ENCODE results near the gene DDTL.
"Not testable (repeated sequence)": the region's sequence is repeated elsewhere in the genome, so short reads cannot be mapped to it uniquely, and the experiment has no call there.

The DDTL gene

DNA sequence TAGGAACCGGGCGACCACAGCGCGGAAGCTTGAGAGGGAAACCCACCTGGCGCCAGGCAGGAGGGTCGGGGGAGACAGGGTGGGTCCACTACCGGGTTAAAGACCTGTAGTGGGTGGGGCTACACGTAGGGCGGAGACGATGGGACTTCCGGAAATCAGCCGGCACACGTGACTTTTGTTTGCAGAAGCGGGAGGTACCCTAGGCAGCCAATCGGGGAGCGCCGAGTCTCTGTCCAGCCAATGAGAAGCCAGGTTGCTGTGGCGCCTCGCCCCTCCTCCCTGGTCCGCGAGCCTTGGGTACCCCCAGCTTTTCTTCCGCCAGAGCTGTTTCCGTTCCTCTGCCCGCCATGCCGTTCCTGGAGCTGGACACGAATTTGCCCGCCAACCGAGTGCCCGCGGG lies at the start of gene DDTL:
TSS of gene DDTL (plus strand) at position 321 of the 400 bp plus-strand sequence. CDS start at position 348, 27 bp downstream.
- not testable (repeated sequence) for DNase-seq (ENCODE audit: low read depth)

- not testable (repeated sequence) for DNase-seq (ENCODE audit: low read depth)
Measured at GRCh38 chr22:23920267-23920611, 46.4 kb upstream of the DDTL start.

DNA sequence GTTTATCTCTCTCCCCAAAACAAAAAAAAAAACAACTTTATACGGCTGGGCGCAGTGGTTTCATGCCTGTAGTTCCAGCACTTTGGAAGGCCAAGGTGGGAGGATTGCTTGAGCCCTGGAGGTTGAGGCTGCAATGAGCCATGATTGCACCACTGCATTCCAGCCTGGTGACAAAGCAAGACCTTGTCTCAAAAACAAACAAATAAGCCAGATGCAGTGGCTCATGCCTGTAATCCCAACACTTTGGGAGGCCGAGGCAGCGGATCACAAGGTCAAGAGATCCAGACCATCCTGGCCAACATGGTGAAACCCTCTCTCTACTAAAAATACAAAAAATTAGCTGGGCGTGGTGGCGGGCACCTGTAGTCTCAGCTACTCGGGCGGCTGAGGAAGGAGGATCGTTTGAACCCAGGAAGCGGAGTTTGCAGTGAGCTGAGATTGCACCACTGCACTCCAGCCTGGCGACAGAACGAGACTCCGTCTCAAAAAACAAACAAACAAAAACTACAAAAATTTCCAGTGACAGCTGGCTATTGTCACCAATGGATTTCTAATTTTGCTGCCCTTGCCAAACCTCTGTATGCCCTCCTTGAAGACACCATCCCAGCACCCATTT lies 45.0 kb upstream of the DDTL start:
- DNase-seq (ENCODE audit: low read depth) = peak; percentile 77

- no peak for DNase-seq (ENCODE audit: low read depth)
Measured at GRCh38 chr22:23922921-23923320, 43.8 kb upstream of the DDTL start.

- no peak for DNase-seq (ENCODE audit: low read depth)
Measured at GRCh38 chr22:23925020-23925606, 41.6 kb upstream of the DDTL start.

DNA sequence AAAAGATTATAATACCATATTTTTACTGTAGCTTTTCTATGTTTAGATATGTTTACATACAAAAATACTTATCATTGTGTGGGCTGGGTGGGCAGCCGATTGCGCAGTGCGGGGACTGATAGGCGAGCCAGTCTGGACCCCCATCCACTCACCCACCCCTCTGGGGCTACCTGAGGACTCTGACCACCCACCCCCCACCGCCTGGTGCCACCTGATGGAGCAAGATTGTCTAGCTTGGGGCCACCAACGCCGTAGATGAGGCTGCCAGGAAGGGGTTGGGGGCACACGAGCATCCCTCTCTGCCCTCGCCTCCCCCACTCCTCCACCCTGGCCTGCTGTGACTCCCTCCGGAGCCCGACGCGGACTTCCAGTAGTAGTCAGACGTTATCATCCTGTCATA lies 40.1 kb upstream of the DDTL start:
- no peak for DNase-seq (ENCODE audit: low read depth)

DNA sequence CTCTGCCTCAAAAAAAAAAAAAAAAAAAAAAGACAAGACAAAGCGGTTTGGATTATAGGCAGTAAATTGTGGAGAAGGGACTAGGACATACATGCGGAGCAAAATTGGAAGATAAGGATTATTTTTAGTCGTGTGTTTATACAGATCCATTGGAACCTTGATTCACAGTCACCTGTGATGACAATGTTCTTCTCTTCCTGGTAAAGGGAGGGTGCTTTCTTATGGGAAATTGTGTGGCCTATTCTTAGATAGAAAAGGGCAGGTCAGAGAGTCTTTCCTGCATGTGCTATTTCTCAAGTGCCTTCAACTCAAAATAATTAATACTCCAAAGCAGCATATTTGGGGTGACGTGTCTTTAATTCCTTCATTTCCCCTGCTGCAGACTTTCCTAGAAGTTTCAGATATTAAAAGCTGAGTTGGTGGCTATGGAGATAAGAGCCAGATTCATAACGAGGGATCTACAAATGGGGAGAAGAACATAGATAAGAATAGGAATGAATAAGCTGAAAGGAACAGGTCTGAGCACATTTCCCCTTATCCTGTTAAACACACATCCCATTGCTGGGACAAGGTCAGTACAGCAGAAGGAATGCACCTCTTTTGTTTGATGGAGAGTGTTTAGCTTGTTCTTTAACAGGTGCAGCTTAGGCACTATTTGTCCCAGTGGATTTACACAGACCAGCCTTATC lies 28.2 kb upstream of the DDTL start:
- DNase-seq (ENCODE audit: low read depth) = no peak

DNA sequence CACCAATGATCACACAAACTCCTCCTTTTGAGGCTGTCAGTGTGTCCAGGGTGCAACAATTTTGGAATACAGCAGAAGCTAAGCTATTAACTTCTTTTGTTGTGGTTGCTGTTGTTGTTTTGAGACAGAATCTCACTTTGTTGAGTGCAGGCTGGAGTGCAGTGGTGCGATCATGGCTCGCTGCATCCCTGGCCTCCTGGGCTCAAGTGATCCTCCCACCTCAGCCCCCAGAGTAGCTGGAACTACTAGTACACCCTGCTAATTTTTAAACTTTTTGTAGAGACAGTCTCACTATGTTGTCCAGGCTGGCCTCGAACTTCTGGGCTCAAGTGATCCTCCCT lies 27.7 kb upstream of the DDTL start:
- DNase-seq (ENCODE audit: low read depth) = no peak

- DNase-seq (ENCODE audit: low read depth) = not testable (repeated sequence)
Measured at GRCh38 chr22:23940166-23940565, 26.5 kb upstream of the DDTL start.

DNA sequence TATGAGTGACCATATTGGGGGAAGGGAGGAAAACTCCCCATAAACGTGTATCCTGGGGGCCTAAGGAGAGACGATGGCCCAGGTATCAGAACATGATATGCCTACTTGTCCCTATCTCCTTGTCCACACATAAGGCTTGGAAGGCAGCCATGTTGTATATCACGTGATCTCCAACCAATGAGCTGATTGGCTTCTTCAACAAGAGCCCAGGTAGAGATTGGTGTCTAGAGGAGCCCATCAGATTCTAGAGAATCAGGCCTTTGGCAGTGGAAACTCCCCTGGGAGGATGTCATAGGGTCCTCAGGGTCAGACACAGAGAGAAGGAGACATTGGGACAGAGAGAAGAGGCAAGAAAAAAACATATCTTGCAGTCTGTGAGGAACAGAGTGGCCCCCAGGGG lies 19.3 kb upstream of the DDTL start:
- not testable (repeated sequence) for DNase-seq (ENCODE audit: low read depth)

GRCh38 chr22:23949764-23950163 lies 16.9 kb upstream of the DDTL start:
- not testable (repeated sequence) for DNase-seq (ENCODE audit: low read depth)

- peak; percentile 30 for DNase-seq (ENCODE audit: low read depth)
Measured at GRCh38 chr22:23951383-23951782, 15.3 kb upstream of the DDTL start.

- not testable (repeated sequence) for DNase-seq (ENCODE audit: low read depth)
Measured at GRCh38 chr22:23952794-23953405, 13.8 kb upstream of the DDTL start.

DNA sequence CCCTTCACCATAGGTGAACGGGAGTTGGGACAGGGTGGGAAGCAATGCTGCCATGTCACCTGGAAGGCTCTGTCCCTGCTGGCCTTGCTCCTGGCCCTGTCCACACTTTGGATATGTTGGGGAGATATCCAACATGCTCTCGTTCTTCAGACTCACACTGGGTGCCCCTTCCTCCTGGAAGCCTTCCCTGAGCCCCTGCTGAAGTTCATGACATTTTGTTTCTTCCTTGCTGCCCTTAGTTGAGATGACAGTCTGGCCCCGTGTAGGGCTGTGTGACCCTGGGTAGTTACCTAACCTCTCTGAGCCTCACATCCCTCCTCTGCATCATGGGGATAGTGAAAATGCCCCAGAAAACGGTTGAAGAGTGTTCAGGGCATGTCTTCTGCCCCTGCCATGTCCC lies 13.2 kb upstream of the DDTL start:
- not testable (repeated sequence) for DNase-seq (ENCODE audit: low read depth)

DNA sequence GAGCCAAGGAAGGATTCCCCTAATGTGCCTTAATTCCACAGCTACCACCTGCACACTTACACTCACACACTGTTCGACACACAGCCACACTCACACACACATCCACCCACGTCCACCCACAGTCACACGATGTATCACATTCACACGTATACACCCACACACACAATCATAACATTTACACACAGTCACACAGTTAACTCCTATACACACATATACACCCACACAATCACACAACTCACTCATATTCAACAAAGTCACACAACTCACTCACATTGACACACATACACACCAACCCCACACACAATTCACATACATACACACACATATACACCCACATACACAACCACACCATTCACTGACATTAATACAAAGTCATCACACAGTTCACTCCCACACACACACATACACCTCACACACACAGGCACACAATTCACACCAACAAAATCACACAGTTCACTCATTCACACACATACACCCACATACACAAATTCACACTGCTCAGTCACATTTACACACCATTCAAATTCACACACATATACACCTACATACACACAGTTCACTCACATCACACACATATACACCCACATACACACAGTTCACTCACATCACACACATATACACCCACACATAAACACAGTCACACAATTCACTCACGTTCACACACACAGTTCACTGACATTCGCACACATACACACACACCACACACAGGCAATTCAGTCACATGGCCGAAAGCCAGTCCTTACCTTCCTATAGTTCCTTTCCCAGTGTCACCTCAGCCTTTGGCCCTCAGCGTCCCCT lies 12.3 kb upstream of the DDTL start:
- DNase-seq (ENCODE audit: low read depth) = not testable (repeated sequence)

GRCh38 chr22:23954991-23955305 lies 11.7 kb upstream of the DDTL start:
- not testable (repeated sequence) for DNase-seq (ENCODE audit: low read depth)

DNA sequence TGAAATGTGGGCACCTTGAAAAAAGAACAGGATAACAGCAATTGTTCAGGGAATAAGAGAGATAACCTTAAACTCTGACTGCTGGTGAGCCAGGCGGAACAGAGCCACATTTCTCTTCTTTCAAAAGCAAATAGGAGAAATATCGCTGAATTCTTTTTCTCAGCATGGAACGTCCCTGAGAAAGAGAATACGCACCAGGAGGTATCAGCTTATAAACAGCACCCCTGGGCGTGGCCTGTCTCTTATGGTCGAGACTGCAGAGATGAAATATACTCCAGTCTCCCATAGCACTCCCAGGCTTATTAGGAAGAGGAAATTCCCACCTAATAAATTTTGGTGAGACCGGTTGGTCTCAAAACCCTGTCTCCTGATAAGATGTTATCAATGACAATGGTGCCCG lies 10.8 kb upstream of the DDTL start:
- not testable (repeated sequence) for DNase-seq (ENCODE audit: low read depth)

GRCh38 chr22:23956301-23956900 lies 10.3 kb upstream of the DDTL start:
- DNase-seq (ENCODE audit: low read depth) = peak; percentile 78

- not testable (repeated sequence) for DNase-seq (ENCODE audit: low read depth)
Measured at GRCh38 chr22:23961084-23961771, 5.5 kb upstream of the DDTL start, which contains the start of gene GSTT2B. Gene GSTT2B, minus strand, starts transcription at chr22:23961195. Its CDS starts 64 bp downstream, at chr22:23961131.

- not testable (repeated sequence) for DNase-seq (ENCODE audit: low read depth)
Measured at GRCh38 chr22:23966094-23966493, 594 bp upstream of the DDTL start.

DNA sequence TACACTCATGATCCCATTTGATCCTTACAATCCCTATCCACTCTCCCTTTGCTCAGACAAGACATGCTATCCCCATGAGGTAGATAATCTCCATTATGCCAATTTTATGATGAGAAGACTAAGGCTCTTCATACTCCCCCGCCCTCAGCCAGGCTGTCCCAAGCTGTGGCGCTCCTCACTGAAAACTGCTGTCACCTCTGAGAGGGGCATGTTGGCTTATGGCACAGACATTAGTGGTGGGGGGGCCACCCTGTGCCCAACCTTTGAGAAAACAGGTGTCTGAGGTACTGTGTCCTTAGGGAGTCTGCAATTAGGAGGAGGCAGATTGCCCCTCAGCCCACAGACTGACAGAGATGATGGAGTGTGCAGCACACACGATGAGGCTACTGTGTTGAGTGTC lies 2.4 kb downstream of the DDTL start:
- DNase-seq (ENCODE audit: low read depth) = no peak
